HCT116 (cell line): ENCODE data around the gene HHLA2.

Experiments used
- CEBPB ChIP-seq: IDR thresholded peaks from 2 replicates; pipeline ENCODE4 v1.6.1; 2012; ENCODE audit warnings: low read depth
- CTCF ChIP-seq, 3 experiments: fragments of 200-600 bp in 1 of 3; sonication (generic) in 1 of 3; IDR thresholded peaks in 2 of 3; conservative IDR thresholded peaks in 1 of 3; 2 replicates each; pipeline ENCODE4 v1.5.1; 2012 to 2017; ENCODE audit warnings: low read depth in 2 of 3, low read length in 2 of 3, antibody characterized with exemption in 1 of 3, borderline replicate concordance in 1 of 3, control low read depth in 1 of 3, mild to moderate bottlenecking in 1 of 3, mixed read lengths in 1 of 3, mixed run types in 1 of 3, moderate library complexity in 1 of 3; ENCODE audit not compliant: insufficient read depth in 1 of 3
- EZH2 ChIP-seq: fragments of 200-600 bp; sonication (generic); IDR thresholded peaks from 2 replicates; pipeline ENCODE4 v1.6.1; 2017; ENCODE audit warnings: antibody characterized with exemption, mixed run types
- EZH2phosphoT487 ChIP-seq: fragments of 200-600 bp; IDR thresholded peaks from 2 replicates; pipeline ENCODE4 v1.6.1; 2018; ENCODE audit warnings: antibody characterized with exemption, borderline replicate concordance
- POLR2A ChIP-seq: IDR thresholded peaks from 2 replicates; pipeline ENCODE4 v1.7.0; 2011; ENCODE audit warnings: borderline replicate concordance; ENCODE audit not compliant: insufficient read depth, insufficient read length; ENCODE audit errors: extremely low read depth
- POLR2AphosphoS5 ChIP-seq: IDR thresholded peaks from 2 replicates; pipeline ENCODE4 v1.6.1; 2011; ENCODE audit warnings: mild to moderate bottlenecking, low read depth, low read length, moderate library complexity
- RAD21 ChIP-seq: IDR thresholded peaks from 2 replicates; pipeline ENCODE4 v1.6.1; 2012; ENCODE audit warnings: low read depth, mild to moderate bottlenecking
- REST ChIP-seq: IDR thresholded peaks from 2 replicates; pipeline ENCODE4 v1.6.1; 2012; ENCODE audit warnings: low read depth
- SP1 ChIP-seq: IDR thresholded peaks from 2 replicates; pipeline ENCODE4 v1.6.1; 2012; ENCODE audit warnings: low read depth
- TCF7L2 ChIP-seq: IDR thresholded peaks from 2 replicates; pipeline ENCODE4 v1.7.0; 2011; ENCODE audit warnings: borderline replicate concordance, inconsistent platforms; ENCODE audit not compliant: insufficient read depth, insufficient read length; ENCODE audit errors: extremely low read depth

- TF ChIP-seq RAD21 (no peak), POLR2A (no peak), REST (no peak), CEBPB (no peak), EZH2 (no peak), POLR2AphosphoS5 (no peak), CTCF (IDR thresholded peaks at IDR 0.05 in 2 of 3, conservative IDR thresholded peaks at IDR 0.05 in 1 of 3; ENCODE audit: borderline replicate concordance in 1 of 3, insufficient read depth in 1 of 3, low read depth in 2 of 3, low read length in 2 of 3) (no peak), TCF7L2 (no peak), SP1 (no peak), EZH2phosphoT487 (no peak)
Observed at GRCh38 chr3:108296239-108296638, at the start of gene HHLA2.
